ENCODE results near the gene FOXJ3. TPM values are rescaled to one million over a fixed set of nuclear protein-coding genes. Genes with fewer than 3 reads are reported as not detected.

FOXJ3 gene
- total and polyA plus RNA-seq, 2 of the 8 experiments (the other 6 are each of a cell fraction or from before 2014, with no cell fraction given) = 48.6 to 51.9 TPM

- TF ChIP-seq, protein P1, sequence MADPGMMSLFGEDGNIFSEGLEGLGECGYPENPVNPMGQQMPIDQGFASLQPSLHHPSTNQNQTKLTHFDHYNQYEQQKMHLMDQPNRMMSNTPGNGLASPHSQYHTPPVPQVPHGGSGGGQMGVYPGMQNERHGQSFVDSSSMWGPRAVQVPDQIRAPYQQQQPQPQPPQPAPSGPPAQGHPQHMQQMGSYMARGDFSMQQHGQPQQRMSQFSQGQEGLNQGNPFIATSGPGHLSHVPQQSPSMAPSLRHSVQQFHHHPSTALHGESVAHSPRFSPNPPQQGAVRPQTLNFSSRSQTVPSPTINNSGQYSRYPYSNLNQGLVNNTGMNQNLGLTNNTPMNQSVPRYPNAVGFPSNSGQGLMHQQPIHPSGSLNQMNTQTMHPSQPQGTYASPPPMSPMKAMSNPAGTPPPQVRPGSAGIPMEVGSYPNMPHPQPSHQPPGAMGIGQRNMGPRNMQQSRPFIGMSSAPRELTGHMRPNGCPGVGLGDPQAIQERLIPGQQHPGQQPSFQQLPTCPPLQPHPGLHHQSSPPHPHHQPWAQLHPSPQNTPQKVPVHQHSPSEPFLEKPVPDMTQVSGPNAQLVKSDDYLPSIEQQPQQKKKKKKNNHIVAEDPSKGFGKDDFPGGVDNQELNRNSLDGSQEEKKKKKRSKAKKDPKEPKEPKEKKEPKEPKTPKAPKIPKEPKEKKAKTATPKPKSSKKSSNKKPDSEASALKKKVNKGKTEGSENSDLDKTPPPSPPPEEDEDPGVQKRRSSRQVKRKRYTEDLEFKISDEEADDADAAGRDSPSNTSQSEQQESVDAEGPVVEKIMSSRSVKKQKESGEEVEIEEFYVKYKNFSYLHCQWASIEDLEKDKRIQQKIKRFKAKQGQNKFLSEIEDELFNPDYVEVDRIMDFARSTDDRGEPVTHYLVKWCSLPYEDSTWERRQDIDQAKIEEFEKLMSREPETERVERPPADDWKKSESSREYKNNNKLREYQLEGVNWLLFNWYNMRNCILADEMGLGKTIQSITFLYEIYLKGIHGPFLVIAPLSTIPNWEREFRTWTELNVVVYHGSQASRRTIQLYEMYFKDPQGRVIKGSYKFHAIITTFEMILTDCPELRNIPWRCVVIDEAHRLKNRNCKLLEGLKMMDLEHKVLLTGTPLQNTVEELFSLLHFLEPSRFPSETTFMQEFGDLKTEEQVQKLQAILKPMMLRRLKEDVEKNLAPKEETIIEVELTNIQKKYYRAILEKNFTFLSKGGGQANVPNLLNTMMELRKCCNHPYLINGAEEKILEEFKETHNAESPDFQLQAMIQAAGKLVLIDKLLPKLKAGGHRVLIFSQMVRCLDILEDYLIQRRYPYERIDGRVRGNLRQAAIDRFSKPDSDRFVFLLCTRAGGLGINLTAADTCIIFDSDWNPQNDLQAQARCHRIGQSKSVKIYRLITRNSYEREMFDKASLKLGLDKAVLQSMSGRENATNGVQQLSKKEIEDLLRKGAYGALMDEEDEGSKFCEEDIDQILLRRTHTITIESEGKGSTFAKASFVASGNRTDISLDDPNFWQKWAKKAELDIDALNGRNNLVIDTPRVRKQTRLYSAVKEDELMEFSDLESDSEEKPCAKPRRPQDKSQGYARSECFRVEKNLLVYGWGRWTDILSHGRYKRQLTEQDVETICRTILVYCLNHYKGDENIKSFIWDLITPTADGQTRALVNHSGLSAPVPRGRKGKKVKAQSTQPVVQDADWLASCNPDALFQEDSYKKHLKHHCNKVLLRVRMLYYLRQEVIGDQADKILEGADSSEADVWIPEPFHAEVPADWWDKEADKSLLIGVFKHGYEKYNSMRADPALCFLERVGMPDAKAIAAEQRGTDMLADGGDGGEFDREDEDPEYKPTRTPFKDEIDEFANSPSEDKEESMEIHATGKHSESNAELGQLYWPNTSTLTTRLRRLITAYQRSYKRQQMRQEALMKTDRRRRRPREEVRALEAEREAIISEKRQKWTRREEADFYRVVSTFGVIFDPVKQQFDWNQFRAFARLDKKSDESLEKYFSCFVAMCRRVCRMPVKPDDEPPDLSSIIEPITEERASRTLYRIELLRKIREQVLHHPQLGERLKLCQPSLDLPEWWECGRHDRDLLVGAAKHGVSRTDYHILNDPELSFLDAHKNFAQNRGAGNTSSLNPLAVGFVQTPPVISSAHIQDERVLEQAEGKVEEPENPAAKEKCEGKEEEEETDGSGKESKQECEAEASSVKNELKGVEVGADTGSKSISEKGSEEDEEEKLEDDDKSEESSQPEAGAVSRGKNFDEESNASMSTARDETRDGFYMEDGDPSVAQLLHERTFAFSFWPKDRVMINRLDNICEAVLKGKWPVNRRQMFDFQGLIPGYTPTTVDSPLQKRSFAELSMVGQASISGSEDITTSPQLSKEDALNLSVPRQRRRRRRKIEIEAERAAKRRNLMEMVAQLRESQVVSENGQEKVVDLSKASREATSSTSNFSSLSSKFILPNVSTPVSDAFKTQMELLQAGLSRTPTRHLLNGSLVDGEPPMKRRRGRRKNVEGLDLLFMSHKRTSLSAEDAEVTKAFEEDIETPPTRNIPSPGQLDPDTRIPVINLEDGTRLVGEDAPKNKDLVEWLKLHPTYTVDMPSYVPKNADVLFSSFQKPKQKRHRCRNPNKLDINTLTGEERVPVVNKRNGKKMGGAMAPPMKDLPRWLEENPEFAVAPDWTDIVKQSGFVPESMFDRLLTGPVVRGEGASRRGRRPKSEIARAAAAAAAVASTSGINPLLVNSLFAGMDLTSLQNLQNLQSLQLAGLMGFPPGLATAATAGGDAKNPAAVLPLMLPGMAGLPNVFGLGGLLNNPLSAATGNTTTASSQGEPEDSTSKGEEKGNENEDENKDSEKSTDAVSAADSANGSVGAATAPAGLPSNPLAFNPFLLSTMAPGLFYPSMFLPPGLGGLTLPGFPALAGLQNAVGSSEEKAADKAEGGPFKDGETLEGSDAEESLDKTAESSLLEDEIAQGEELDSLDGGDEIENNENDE (IDR thresholded peaks at IDR 0.05; ENCODE audit: insufficient replicate concordance, low read length) = no peak
- TF ChIP-seq SP4 (IDR thresholded peaks at IDR 0.05; ENCODE audit: low read length) = no peak
- no peak for TF ChIP-seq JUND (IDR thresholded peaks at IDR 0.05; ENCODE audit: low read length)
- no peak for TF ChIP-seq POLR2A (IDR thresholded peaks at IDR 0.05; ENCODE audit: control extremely low read depth in 1 of 2, low read depth in 2 of 2, low read length in 2 of 2)
- no peak for TF ChIP-seq BACH1 (IDR thresholded peaks at IDR 0.05; ENCODE audit: low read length)
- no peak for TF ChIP-seq RFX5 (IDR thresholded peaks at IDR 0.05; ENCODE audit: borderline replicate concordance, low read depth, low read length)
- no peak for TF ChIP-seq CHD2 (IDR thresholded peaks at IDR 0.05; ENCODE audit: low read length)
- no peak for TF ChIP-seq EZH2 (IDR thresholded peaks at IDR 0.05; ENCODE audit: low read depth, low read length, severe bottlenecking)
- no peak for TF ChIP-seq POU5F1 (IDR thresholded peaks at IDR 0.05; ENCODE audit: low read depth, low read length)
- no peak for TF ChIP-seq JUN (IDR thresholded peaks at IDR 0.05; ENCODE audit: low read depth, low read length)
- TF ChIP-seq PHF8 (conservative IDR thresholded peaks at IDR 0.05; ENCODE audit: low read depth, low read length) = no peak
- no peak for TF ChIP-seq RXRA (IDR thresholded peaks at IDR 0.05; ENCODE audit: insufficient read depth, low read depth, low read length)
Measured at GRCh38 chr1:42142894-42143675, 191.9 kb downstream of the FOXJ3 start (continued).

All from H1 (cell line).